ENCODE results near the gene NECTIN4. TPM values are rescaled to one million over a fixed set of nuclear protein-coding genes. Genes with fewer than 3 reads are reported as not detected.
A peak's percentile ranks its signal among the peaks of the same experiment; 100 is the strongest.

The NECTIN4 gene
- total RNA-seq, 1 donor from 2014 or later, result 13.6 TPM

DNA sequence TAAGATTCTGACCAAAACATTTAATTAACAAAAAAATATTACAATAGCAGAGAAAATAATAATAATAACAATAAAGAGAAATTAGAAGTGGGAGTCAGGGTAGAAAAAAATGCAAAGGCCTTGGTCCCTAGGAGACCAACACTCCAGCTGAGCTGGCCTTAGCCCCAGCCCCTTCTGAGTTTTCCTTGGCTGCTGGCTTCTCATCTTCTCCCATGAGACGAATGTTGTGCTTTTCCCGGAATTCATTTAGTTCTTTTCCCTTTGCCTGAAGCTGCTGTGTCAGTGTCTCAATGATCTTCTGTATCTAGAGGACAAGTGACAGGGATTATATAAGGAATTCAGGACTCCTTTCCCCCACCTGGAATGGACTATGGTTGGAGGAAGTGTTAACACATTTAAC lies 11.2 kb upstream of the NECTIN4 start:
- TF ChIP-seq, protein P1, sequence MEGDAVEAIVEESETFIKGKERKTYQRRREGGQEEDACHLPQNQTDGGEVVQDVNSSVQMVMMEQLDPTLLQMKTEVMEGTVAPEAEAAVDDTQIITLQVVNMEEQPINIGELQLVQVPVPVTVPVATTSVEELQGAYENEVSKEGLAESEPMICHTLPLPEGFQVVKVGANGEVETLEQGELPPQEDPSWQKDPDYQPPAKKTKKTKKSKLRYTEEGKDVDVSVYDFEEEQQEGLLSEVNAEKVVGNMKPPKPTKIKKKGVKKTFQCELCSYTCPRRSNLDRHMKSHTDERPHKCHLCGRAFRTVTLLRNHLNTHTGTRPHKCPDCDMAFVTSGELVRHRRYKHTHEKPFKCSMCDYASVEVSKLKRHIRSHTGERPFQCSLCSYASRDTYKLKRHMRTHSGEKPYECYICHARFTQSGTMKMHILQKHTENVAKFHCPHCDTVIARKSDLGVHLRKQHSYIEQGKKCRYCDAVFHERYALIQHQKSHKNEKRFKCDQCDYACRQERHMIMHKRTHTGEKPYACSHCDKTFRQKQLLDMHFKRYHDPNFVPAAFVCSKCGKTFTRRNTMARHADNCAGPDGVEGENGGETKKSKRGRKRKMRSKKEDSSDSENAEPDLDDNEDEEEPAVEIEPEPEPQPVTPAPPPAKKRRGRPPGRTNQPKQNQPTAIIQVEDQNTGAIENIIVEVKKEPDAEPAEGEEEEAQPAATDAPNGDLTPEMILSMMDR (IDR thresholded peaks at IDR 0.05; ENCODE audit: insufficient read depth, low read length, poor library complexity, severe bottlenecking), result no peak
- Histone ChIP-seq H3K36me3 (ENCODE audit: control insufficient read depth, insufficient read depth, low read length) (no peaks in the 10 kb centered on the region), H3K4me3 (ENCODE audit: low read depth, low read length) (no peak overlapping the region), H3K27me3 (ENCODE audit: control insufficient read depth, insufficient read depth, low read length) (no peaks in the 10 kb centered on the region)
- DNase-seq (ENCODE audit: low read depth), result no peak

DNA sequence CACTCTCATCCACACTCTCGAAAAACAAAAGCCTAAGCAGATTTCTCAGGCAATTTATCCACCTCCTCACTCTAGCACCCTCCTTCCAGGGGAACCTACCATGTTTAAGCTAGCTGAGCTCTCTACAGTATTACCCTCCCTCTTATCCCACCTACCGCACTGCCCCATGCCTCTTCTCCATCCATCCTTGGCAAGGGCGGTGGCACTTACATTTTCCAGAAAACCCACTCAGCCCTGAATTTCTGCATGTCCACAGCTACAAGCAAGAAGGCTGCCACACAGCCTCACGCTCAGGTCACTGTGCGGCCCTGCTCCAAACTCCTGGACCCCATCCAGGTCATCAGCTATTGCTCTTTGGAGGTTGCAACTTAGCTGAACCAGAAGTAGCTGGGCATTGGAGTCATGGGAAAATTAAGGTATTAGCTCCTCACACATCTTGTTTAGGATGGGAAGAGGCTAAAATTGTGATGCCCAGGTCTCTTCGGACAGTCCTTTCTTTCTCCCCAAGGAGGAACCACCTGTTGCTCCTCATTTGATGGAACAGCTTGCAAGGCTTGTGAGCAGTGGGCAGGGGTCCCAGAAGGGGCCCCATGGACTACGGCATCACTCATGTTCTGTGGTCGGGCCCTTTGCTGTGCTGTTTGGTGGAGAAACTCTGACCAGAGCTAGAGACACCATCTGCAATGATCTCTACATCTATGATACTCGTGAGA lies 9.9 kb upstream of the NECTIN4 start:
- DNase-seq (ENCODE audit: low read depth), result no peak
- H3K27me3 ChIP-seq (ENCODE audit: control insufficient read depth, insufficient read depth, low read length), result no peaks in the 10 kb centered on the region
- TF ChIP-seq, protein P1 (IDR thresholded peaks at IDR 0.05; ENCODE audit: insufficient read depth, low read length, poor library complexity, severe bottlenecking), result no peak
- H3K36me3 ChIP-seq (ENCODE audit: control insufficient read depth, insufficient read depth, low read length), result no peaks in the 10 kb centered on the region
- peak overlapping the region; percentile 86 for H3K4me3 ChIP-seq (ENCODE audit: low read depth, low read length)

DNA sequence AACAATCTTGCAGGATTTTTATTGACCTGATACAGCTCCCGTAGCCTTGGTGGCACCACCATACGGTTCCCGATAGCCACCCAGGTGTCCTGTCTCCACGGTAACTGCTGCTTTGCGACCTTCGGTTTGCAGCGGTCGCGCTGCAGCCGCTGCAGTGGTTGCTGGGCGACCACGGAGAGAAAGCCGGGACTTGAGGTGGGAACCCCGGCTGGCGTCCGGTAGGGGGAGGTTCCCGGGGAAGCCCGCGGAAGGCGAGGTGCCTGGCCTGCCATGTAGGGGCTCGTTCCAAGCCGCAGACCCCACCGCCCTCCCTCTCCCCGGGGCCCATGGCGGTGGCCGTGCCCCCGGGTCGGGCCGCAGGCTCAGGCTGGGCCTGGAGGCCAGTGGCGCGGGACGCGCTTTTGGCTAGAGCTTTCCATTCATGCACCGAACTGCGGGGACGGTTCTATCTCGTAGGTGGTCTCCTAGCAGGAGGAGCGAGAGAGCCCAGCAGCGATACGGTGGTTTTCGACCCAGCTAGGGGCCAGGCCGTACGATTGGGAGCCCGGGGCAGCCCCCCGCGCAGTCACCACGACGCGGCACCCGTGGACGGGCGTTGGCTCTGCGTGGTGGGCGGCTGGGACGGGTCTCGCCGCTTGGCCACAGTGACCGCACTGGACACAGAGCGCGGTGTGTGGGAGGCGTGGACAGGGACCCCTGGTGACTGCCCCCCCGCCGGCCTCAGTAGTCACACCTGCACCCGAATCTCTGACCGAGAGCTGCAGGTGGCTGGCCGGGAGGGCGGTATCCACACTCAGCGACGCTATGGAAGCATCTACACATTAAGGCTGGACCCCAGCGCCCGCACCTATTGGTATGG lies 9.1 kb upstream of the NECTIN4 start, which contains the start of gene KLHDC9:
Gene KLHDC9 (plus strand): TSS at position 152 of the 859 bp plus-strand sequence. CDS start 175 bp downstream, at position 327.
- H3K27me3 ChIP-seq (ENCODE audit: control insufficient read depth, insufficient read depth, low read length), result no peaks in the 10 kb centered on the region
- H3K36me3 ChIP-seq (ENCODE audit: control insufficient read depth, insufficient read depth, low read length), result no peaks in the 10 kb centered on the region
- DNase-seq (ENCODE audit: low read depth), result peak; percentile 79
- H3K4me3 ChIP-seq (ENCODE audit: low read depth, low read length), result peak within 1 kb of the TSS; percentile 86
- TF ChIP-seq, protein P1 (IDR thresholded peaks at IDR 0.05; ENCODE audit: insufficient read depth, low read length, poor library complexity, severe bottlenecking), result peak; percentile 18

DNA sequence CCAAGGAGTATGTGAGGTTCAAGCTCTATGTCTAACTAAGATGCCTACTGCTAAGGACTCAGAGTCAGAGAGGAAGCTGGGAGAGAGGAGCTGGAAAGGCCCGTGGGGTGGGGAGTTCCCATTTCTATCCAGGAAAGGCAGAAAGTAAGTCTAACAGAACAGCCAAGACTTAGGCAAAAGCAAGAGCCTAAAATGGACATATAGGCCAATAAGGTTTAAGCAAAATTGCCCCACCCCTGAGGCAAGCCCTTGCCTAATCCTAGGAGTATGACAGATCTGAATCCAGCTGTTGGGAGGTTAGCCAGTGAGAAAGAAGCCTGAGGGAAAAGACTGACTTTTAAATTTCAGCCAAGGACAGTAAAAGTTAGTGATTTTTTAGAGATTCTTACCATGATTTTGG lies 7.2 kb upstream of the NECTIN4 start:
- TF ChIP-seq, protein P1 (IDR thresholded peaks at IDR 0.05; ENCODE audit: insufficient read depth, low read length, poor library complexity, severe bottlenecking), result no peak
- no peak for DNase-seq (ENCODE audit: low read depth)
- no peaks in the 10 kb centered on the region for H3K36me3 ChIP-seq (ENCODE audit: control insufficient read depth, insufficient read depth, low read length)
- H3K4me3 ChIP-seq (ENCODE audit: low read depth, low read length), result no peak overlapping the region
- H3K27me3 ChIP-seq (ENCODE audit: control insufficient read depth, insufficient read depth, low read length), result no peaks in the 10 kb centered on the region

DNA sequence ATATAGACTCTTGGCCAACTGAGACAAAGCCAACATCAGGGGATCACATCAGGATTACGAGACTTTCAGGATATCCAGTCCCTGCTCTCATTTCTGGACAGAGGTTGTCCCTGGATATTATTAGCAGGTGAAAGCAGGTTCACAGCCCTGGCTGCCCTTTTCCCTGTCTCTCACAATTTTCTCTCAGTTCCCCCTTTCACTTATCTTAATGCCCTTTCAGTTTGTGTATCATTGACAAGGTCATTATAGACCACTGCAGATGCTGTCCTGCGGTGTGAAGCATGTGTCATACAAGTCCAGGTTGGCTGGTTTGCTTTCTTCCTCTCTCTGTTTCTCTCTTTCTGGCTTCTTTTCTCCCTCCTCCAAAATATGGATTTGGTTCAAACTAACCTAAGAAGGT lies 6.7 kb upstream of the NECTIN4 start:
- H3K36me3 ChIP-seq (ENCODE audit: control insufficient read depth, insufficient read depth, low read length), result no peaks in the 10 kb centered on the region
- no peak for DNase-seq (ENCODE audit: low read depth)
- no peak overlapping the region for H3K4me3 ChIP-seq (ENCODE audit: low read depth, low read length)
- TF ChIP-seq, protein P1 (IDR thresholded peaks at IDR 0.05; ENCODE audit: insufficient read depth, low read length, poor library complexity, severe bottlenecking), result no peak
- no peaks in the 10 kb centered on the region for H3K27me3 ChIP-seq (ENCODE audit: control insufficient read depth, insufficient read depth, low read length)

All from kidney epithelial cell (primary cell).